ENCODE data around the gene PON2.

Gene PON2

DNA sequence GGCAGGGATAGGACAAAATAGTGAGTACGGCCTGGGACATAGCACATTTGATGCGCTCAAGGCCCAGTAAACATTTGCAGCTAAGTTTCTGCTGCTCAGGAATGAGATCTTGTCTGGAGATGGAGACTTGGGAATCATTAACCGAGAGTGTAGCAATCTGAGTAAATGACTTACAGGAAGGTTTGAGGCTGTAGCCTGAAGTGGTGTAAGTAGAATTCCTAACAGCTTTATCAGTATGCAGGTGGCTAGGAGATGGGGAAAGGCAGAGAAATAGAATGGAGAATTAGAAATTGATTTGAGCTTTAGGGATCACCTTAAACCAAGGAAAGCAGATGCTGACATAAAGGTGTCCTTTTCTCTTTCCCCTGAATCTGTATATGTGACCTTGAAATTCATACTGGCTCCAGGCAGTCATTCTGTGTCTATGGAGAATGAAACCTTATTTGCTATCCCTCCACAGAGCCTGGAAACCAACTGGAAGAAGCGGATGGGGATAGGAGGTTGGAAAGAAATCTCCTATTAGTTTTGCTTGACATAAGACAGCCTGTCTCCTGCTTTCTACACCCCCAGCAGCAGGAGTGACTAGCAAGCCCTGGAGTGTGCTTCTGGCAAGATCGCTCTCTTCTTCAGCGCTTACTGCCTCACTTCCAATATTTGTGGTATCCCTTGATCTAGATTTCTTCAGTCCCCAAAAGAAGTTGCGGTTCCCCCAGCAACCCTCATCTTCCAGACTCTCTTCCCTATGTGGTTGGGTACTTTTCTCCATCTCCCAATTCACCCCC lies 6.4 kb upstream of the PON2 start:
- DNase-seq, result no peak

GRCh38 chr7:95440394-95441038 lies 5.7 kb upstream of the PON2 start:
- DNase-seq, result no peak

- DNase-seq, result no peak
Measured at GRCh38 chr7:95436407-95436806, 1.6 kb upstream of the PON2 start.

GRCh38 chr7:95435422-95435780 lies 573 bp upstream of the PON2 start:
- DNase-seq, result no peak

DNA sequence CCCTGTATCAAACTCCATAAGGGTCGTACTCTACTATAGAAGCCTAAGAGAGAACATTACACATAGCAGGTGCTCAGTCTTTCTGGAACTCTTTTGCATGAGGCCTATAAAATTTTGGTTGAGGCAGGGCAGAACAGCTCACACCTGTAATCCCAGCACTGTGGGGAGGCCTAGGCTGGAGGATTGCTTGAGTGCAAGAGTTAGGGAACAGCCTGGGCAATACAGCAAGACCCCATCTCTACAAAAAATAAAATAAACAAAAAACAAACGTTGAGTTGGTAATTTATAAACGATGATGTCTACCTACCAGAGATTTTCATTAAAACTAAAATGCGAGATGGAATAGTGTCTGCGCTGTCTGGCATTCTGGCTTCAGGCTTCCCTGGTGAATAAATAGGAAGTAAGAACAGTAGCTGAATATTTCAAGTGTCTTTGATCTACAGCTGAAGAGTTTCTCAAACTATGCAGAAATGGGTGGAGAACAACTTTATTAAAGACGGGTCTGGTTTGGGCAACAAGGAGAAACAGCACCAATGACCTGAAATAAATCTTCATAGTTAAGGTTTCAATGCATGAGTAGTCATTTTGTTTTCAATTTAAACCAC lies 774 bp downstream of the PON2 start:
- DNase-seq, result no peak

DNA sequence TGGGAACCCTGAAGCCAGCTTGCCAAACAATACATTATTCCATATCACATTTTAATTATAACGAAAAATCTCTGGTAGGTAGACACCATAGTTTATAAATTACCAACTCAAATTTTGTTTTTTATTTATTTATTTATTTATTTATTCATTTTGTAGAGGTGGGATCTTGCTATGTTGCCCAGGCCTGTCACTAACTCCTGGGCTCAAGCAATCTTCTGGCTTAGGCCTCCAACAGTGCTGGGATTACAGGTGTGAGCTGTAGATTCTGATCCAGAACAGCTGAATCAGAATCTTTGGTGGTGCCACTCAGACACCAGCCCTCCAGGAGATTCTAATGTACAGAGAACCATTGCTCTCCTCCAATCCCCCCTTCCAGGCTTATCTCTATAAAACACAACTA lies 1.7 kb downstream of the PON2 start:
- DNase-seq, result no peak

DNA sequence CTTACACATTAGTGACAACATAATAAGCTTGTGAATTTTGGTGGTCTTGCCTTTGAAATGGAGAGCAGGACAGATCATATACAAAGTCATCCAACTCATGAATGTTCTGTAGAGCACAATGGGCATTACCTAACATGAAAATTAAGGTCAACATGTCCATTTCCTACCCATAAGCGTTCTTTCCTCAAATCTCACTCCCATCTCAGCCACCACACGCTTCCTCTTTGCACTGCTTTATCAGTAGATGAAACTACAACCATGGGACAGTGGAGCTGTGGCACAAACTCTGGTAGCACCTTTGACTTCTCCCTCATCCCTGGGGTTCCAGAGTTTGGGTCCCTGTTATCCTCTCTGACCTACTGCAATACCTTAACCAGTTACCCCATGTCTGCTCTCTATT lies 2.2 kb downstream of the PON2 start:
- DNase-seq, result no peak

DNA sequence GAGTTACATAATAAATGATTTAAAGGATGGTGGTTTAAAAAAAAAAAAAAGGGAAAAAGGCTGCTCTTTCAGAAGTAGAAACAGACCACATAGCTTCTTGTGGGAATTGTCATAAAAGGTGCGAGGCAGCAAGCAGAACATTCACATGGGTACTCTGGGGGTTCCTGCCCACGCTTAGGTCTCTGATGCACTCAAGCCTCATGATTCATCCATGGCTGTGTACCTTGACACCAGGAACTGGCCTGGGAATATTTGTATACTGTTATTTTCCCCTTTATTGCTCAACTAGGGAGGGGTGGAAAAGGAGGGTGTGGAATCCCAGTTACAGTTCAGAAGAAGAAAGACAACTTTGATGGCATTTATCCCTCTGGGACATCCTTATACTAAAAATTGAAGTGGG lies 4.0 kb downstream of the PON2 start:
- no peak for DNase-seq

DNA sequence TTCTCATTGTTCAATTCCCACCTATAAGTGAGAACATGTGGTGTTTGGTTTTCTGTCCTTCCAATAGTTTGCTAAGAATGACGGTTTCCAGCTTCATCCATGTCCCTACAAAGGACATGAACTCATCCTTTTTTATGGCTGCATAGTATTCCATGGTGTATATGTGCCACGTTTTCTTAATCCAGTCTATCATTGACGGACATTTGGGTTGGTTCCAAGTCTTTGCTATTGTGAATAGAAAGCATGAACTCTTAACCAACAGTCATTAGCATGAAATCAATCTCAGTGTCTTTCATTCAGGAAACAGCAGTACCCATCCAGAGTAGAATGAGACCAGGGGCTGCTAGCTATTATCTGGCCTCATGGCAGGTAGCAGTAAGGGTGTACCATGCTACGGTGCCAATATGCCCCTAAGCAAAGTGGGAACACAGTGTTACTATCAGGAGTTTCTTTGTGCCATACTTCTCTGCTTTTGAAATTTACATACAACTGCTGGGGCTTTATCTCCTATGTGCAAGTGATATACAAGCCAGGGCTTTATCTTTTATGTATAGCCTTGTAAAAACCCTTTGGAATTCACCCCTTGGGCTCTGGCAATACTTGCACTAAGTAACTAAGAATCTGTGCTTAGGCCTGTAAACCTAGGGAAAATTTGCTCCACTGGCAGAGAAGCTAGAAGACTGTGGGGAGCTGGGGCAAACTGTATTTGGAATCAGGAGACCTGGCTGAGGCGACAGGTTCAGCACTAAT lies 5.4 kb downstream of the PON2 start:
- no peak for DNase-seq

DNA sequence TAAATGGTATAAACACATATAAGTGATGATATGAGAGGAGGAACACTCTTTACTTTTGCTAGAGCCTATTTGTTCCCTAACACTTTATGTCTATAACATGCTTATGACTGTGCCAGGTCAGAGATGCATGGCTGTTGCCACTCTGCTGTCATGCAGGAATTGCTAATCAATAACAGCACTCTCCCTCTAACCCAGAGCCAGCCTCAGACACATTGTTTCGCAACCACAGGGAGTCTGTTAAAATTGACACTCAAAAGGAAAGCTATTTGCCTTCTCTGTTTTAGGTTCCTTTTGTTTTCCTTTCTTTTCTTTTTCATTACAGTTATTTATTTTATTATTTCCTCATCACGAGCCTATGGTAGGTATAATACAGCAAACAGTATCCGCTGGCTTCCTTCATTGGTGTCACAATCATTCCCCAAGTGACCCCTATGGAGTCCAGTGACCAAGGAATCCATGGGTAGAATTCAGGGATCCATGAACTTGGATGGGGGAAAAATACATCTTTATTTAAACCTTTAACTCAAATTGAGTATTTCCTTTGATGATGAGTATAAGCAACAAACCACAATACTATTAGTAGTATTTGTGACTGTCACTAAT lies 6.8 kb downstream of the PON2 start:
- DNase-seq, result no peak

- DNase-seq, result no peak
Measured at GRCh38 chr7:95427166-95427565, 7.7 kb downstream of the PON2 start.

DNA sequence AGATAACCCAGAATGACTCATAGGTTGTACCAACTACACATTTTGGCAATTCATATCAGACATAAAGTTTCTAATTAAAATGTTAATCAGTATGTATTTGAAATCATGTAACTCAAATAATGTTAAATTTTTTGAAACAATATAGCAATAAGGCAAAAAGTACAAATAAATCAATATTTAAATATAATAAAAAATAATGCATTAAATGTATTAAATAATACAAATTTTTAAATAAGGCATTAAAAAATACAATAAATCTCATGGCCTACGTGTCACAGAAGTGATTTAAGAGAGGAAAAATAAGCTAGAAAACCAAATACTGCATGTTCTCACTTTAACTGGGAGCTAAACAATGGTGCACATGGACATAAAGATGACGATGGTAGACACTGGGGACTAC lies 9.1 kb downstream of the PON2 start:
- no peak for DNase-seq

GRCh38 chr7:95424716-95425115 lies 10.1 kb downstream of the PON2 start:
- no peak for DNase-seq

DNA sequence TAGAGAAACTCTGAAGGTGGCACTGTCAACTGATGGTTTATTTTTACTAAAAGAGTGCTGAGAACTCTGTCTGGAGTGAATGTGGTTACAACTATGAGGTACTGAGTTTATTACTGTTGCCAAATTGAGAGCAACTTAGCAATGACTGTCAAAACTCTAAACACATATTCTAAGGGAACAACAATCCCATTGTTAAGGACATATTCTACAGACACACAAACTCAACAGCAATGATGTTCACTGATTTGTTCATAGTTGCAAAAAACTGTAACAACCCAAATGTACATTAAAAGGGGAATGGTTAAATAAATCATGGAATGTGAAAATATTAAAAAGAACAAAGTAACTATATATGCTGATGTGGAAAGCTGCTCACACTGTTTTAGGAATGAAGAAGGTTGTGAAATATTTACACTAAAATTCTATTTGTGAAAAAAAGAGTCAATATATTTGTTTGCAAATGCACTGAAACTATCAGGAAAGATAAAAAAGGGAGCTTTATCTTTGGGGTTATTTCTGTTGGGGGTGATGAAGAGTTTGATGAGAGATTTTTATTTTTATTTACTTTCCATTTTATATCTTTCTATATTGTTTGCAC lies 12.9 kb downstream of the PON2 start:
- no peak for DNase-seq

GRCh38 chr7:95421000-95421846 lies 13.6 kb downstream of the PON2 start:
- no peak for DNase-seq

DNA sequence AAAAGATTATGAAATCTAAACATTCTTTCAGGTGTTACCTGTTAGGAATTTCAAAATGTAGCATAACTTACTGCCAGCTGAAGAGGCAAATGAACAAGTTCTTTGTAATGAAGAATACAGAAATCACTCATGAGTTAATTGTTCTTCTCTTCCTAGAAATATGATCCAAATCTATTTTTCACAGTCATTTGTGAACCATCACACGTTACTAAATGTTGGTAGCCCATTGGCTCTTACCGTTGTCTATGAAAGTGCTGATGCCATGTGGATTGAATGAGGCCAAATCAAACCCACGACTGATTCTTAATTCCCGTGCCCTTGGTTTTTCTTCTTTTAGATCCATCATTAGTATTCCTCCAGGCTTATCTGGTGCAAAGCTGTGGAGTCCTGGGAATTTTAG lies 22.8 kb downstream of the PON2 start:
- no peak for DNase-seq

GRCh38 chr7:95411666-95412065 lies 23.2 kb downstream of the PON2 start:
- DNase-seq, result no peak

GRCh38 chr7:95411036-95411435 lies 23.8 kb downstream of the PON2 start:
- no peak for DNase-seq

- DNase-seq, result no peak
Measured at GRCh38 chr7:95407751-95408150, 27.1 kb downstream of the PON2 start.

- DNase-seq, result no peak
Measured at GRCh38 chr7:95405800-95406199, 29.0 kb downstream of the PON2 start.

DNA sequence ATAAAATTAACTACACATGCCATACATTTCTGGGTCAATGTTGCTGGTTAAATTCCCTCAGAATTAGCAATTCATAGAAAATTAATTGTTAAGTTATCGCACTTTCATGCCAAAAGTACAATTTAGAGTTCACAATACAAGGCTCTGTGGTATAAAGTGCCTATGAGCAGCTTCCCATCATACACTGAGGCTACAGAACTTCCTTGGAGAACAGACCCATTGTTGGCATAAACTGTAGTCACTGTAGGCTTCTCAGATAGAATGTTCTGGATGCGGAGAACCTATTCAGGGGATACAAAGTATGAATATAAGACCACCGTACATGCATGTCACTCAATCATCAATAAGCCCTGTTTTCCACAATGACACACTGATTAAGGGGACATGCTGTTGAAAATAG lies 29.6 kb downstream of the PON2 start:
- no peak for DNase-seq

DNA sequence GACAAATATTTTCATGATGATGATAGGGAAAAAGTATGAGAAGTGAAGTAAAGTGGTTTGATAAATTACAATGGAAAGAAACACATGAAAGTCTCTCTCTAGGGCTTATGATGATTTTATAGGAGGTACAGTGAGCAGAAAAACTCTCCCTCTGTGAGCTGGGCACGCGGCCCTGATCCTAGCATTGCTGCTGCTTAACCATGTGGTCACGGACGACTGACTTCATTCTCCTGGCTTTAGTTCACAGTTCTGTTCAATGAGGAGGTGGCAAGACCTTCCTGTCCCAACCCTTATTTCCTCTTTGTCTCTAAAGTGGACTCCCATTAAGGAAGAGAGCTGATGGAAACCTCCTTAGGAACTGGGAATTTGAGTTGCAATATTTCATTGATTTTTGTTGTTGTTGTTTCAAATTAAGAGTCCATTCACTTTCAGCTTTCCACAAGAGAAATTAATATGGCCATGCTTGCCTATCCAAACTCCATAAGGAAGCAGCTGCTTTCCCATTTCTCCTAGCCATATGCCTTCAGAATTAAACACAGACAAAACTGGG lies 30.4 kb downstream of the PON2 start:
- DNase-seq, result no peak

All from SIG-M5 (cell line).